ENCODE data around the gene SIX5.
A peak's percentile ranks its signal among the peaks of the same experiment; 100 is the strongest.
"Not testable (repeated sequence)": the region's sequence is repeated elsewhere in the genome, so short reads cannot be mapped to it uniquely, and the experiment has no call there.

The SIX5 gene

GRCh38 chr19:45762870-45763631, 6.0 kb downstream of the SIX5 start:
- Histone ChIP-seq H3K4me3 (no peak overlapping the region), H3K27ac (peak overlapping the region; percentile 30; the same call in 1 of the 2 replicates), H3K27me3 (peaks cover 14% of the 10 kb centered on the region), H3K4me1 (peaks cover 54% of the 10 kb centered on the region), H3K9me3 (no peaks in the 10 kb centered on the region), H3K9ac (no peak overlapping the region), H3K36me3 (no peaks in the 10 kb centered on the region), H3K4me2 (peak overlapping the region; percentile 54), H4K20me1 (no peaks in the 10 kb centered on the region; the same call in 1 of the 2 replicates)
- TF ChIP-seq Cebpa-rat (IDR thresholded peaks at IDR 0.05), result no peak

GRCh38 chr19:45761714-45762113, 7.3 kb downstream of the SIX5 start:
- peaks cover 40% of the 10 kb centered on the region for H3K4me1 ChIP-seq
- H3K4me2 ChIP-seq, result peak overlapping the region; percentile 54
- H3K4me3 ChIP-seq, result no peak overlapping the region
- H3K36me3 ChIP-seq, result no peaks in the 10 kb centered on the region
- H3K27me3 ChIP-seq, result 0 out of 2 replicates have a peak, but pooled peaks cover under 1% of the 10 kb centered on the region
- peak overlapping the region; percentile 55; the same call in 1 of the 2 replicates for H3K27ac ChIP-seq
- no peak overlapping the region for H3K9ac ChIP-seq
- H3K9me3 ChIP-seq, result no peaks in the 10 kb centered on the region
- TF ChIP-seq Cebpa-rat (IDR thresholded peaks at IDR 0.05), result no peak
- no peaks in the 10 kb centered on the region; the same call in 1 of the 2 replicates for H4K20me1 ChIP-seq

- peaks cover 27% of the 10 kb centered on the region for H3K4me1 ChIP-seq
- TF ChIP-seq Cebpa-rat (IDR thresholded peaks at IDR 0.05), result no peak
- no peak overlapping the region for H3K4me2 ChIP-seq
- H3K27me3 ChIP-seq, result no peaks in the 10 kb centered on the region
- no peak overlapping the region for H3K27ac ChIP-seq
- H4K20me1 ChIP-seq, result no peaks in the 10 kb centered on the region
- H3K36me3 ChIP-seq, result no peaks in the 10 kb centered on the region
- H3K9me3 ChIP-seq, result no peaks in the 10 kb centered on the region
- no peak overlapping the region for H3K4me3 ChIP-seq
- H3K9ac ChIP-seq, result no peak overlapping the region
Measured at GRCh38 chr19:45758921-45759320, 10.1 kb downstream of the SIX5 start.

- no peak overlapping the region for H3K4me3 ChIP-seq
- H4K20me1 ChIP-seq, result no peaks in the 10 kb centered on the region
- H3K27ac ChIP-seq, result no peak overlapping the region
- no peak overlapping the region for H3K4me2 ChIP-seq
- no peaks in the 10 kb centered on the region for H3K27me3 ChIP-seq
- peaks cover 22% of the 10 kb centered on the region for H3K4me1 ChIP-seq
- no peak for TF ChIP-seq Cebpa-rat (IDR thresholded peaks at IDR 0.05)
- H3K36me3 ChIP-seq, result no peaks in the 10 kb centered on the region
- H3K9me3 ChIP-seq, result no peaks in the 10 kb centered on the region
- H3K9ac ChIP-seq, result no peak overlapping the region
Measured at GRCh38 chr19:45757695-45758094, 11.4 kb downstream of the SIX5 start.

GRCh38 chr19:45754323-45754722, 14.7 kb downstream of the SIX5 start:
- Histone ChIP-seq H3K4me1 (peaks cover 8% of the 10 kb centered on the region), H3K4me2 (no peak overlapping the region), H3K27me3 (no peaks in the 10 kb centered on the region), H3K4me3 (no peak overlapping the region), H3K9ac (no peak overlapping the region), H3K9me3 (no peaks in the 10 kb centered on the region), H3K36me3 (no peaks in the 10 kb centered on the region), H3K27ac (no peak overlapping the region), H4K20me1 (no peaks in the 10 kb centered on the region)
- TF ChIP-seq Cebpa-rat (IDR thresholded peaks at IDR 0.05), result no peak

GRCh38 chr19:45753548-45753947, 15.5 kb downstream of the SIX5 start:
- Histone ChIP-seq H3K36me3 (no peaks in the 10 kb centered on the region), H3K4me2 (peak overlapping the region; percentile 25), H3K4me1 (peaks cover 8% of the 10 kb centered on the region), H3K27me3 (no peaks in the 10 kb centered on the region), H3K27ac (no peak overlapping the region), H3K9ac (no peak overlapping the region), H3K4me3 (no peak overlapping the region), H3K9me3 (no peaks in the 10 kb centered on the region), H4K20me1 (no peaks in the 10 kb centered on the region)
- no peak for TF ChIP-seq Cebpa-rat (IDR thresholded peaks at IDR 0.05)

- Histone ChIP-seq H3K9me3 (no peaks in the 10 kb centered on the region), H3K27ac (no peak overlapping the region), H3K4me3 (no peak overlapping the region), H3K9ac (no peak overlapping the region), H4K20me1 (no peaks in the 10 kb centered on the region), H3K4me1 (peaks cover 8% of the 10 kb centered on the region), H3K36me3 (no peaks in the 10 kb centered on the region), H3K27me3 (no peaks in the 10 kb centered on the region), H3K4me2 (no peak overlapping the region)
- no peak for TF ChIP-seq Cebpa-rat (IDR thresholded peaks at IDR 0.05)
Measured at GRCh38 chr19:45752639-45753038, 16.4 kb downstream of the SIX5 start.

GRCh38 chr19:45751483-45751882, 17.6 kb downstream of the SIX5 start:
- not testable (repeated sequence) for H3K9me3 ChIP-seq, H3K4me3 ChIP-seq, H3K27ac ChIP-seq, H3K4me2 ChIP-seq, H3K27me3 ChIP-seq, H3K4me1 ChIP-seq, H3K36me3 ChIP-seq, H3K9ac ChIP-seq, H4K20me1 ChIP-seq

GRCh38 chr19:45747513-45747912, 21.5 kb downstream of the SIX5 start:
- Histone ChIP-seq H3K4me2 (no peak overlapping the region), H3K4me1 (no peaks in the 10 kb centered on the region), H3K4me3 (no peak overlapping the region), H3K9me3 (no peaks in the 10 kb centered on the region), H3K9ac (no peak overlapping the region), H4K20me1 (no peaks in the 10 kb centered on the region), H3K36me3 (no peaks in the 10 kb centered on the region), H3K27me3 (no peaks in the 10 kb centered on the region), H3K27ac (no peak overlapping the region)
- TF ChIP-seq Cebpa-rat (IDR thresholded peaks at IDR 0.05), result no peak

GRCh38 chr19:45746866-45747265, 22.2 kb downstream of the SIX5 start:
- Histone ChIP-seq H4K20me1 (no peaks in the 10 kb centered on the region), H3K9ac (no peak overlapping the region), H3K4me1 (no peaks in the 10 kb centered on the region), H3K27ac (no peak overlapping the region), H3K9me3 (no peaks in the 10 kb centered on the region), H3K4me2 (no peak overlapping the region), H3K4me3 (no peak overlapping the region), H3K36me3 (no peaks in the 10 kb centered on the region), H3K27me3 (no peaks in the 10 kb centered on the region)
- no peak for TF ChIP-seq Cebpa-rat (IDR thresholded peaks at IDR 0.05)
